ENCODE data around the gene RTN4R.

Gene RTN4R

GRCh38 chr22:20197407-20198030 lies 70.6 kb downstream of the RTN4R start:
- DNase-seq: no peak

GRCh38 chr22:20196094-20196842 lies 71.8 kb downstream of the RTN4R start:
- DNase-seq: no peak

- no peak for DNase-seq
These were observed 73.2 kb downstream of the RTN4R start for GRCh38 chr22:20194681-20195593.

- DNase-seq: no peak
These were observed 74.2 kb downstream of the RTN4R start for GRCh38 chr22:20193761-20194494.

GRCh38 chr22:20192972-20193760 lies 75.0 kb downstream of the RTN4R start:
- DNase-seq: no peak

GRCh38 chr22:20192293-20192971 lies 75.7 kb downstream of the RTN4R start:
- no peak for DNase-seq

GRCh38 chr22:20191803-20192202 lies 76.3 kb downstream of the RTN4R start:
- DNase-seq: no peak

All from NCI-H1417 (cell line).